Lower lobe of right lung (tissue), 2 donors: ENCODE data around the gene DYSF. TPM values are rescaled to one million over a fixed set of nuclear protein-coding genes. Genes with fewer than 3 reads are reported as not detected.

ENCODE experiments used
- ATAC-seq, 2 donors: fragments of 200-7000 bp; cut with Tn5 transposase; one replicate each; pipeline ENCODE4 v1.9.1; 2020 to 2022; ENCODE audit warnings: mild to moderate bottlenecking in 2 of 2, moderate library complexity in 2 of 2
- DNase-seq: peaks from one replicate; pipeline ENCODE4 v3.0.0-alpha.2; 2020
- H3K27ac ChIP-seq: fragments of 200-600 bp; one replicate; pipeline ENCODE4 v1.8.0; 2022
- H3K27me3 ChIP-seq: fragments of 200-600 bp; one replicate; pipeline ENCODE4 v1.8.0; 2022; ENCODE audit warnings: low read depth
- H3K36me3 ChIP-seq: fragments of 200-600 bp; one replicate; pipeline ENCODE4 v1.8.0; 2022; ENCODE audit warnings: mild to moderate bottlenecking
- H3K4me1 ChIP-seq: fragments of 200-600 bp; one replicate; pipeline ENCODE4 v1.8.0; 2022
- H3K4me3 ChIP-seq: fragments of 200-600 bp; one replicate; pipeline ENCODE4 v1.8.0; 2022; ENCODE audit warnings: mild to moderate bottlenecking
- H3K9me3 ChIP-seq: fragments of 200-600 bp; one replicate; pipeline ENCODE4 v1.8.0; 2022
- intact Hi-C: fragments of 100-400 bp; cut with DNase I; formaldehyde crosslinking; loops from one replicate; pipeline ENCODE4 v1.11.0; 2022
- total RNA-seq: library from RNA; stranded (reverse); fragmentation: NEBNext Ultra II Directional; extraction: Animal tissue kit (Norgen Biotek cat#: 25700); gene quantifications from one replicate; pipeline ENCODE4 v1.2.1, GENCODE V29; 2021
- TF ChIP-seq, protein P1 (sequence below): fragments of 200-600 bp; IDR thresholded peaks from one replicate; pipeline ENCODE4 v1.8.0; 2022; ENCODE audit warnings: antibody characterized with exemption, mild to moderate bottlenecking
- donor health status: DM: no; HTN: yes; CAD: no; lungs with severe emphysema.

The DYSF gene
- total RNA-seq, 1 donor from 2014 or later: 41.2 TPM

DNA sequence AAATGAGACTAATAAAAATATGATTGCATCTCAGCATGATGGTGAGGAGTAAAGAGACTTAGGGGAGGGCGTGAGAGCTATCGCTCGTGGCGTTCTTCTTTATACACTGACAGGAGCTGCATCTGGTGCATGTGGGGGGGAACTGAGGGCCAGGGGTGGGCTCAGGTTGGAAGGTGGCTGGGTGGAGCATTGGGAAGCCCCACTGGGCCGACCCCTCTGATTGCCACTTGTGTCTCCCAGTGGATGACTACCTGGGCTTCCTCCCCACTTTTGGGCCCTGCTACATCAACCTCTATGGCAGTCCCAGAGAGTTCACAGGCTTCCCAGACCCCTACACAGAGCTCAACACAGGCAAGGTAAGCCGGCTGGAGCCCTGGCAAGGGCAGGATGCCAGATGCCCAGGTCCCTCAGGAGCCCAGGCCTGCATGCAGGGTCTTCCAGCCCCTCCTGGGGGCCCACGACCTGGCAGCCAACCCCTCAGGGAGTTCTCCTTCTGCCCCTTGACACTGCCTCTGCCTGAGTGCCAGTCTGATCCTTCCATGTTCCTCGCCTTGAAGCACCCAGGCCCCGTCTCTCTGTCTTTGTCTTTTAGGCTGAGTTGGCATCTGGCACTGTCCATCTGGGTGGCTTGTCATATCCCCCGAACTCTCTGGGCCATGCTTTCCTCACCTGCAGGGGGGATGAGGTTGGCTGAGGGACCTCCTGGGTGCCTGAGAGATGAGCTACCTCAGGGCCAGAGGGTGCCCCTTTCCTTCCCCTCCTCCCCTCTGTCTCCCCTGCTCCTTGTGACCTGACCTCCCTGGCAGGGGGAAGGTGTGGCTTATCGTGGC, 97.7 kb downstream of the DYSF start:
- peaks cover 11% of the 10 kb centered on the region for H3K36me3 ChIP-seq
- peaks cover 2% of the 10 kb centered on the region for H3K4me1 ChIP-seq
- no peak overlapping the region for H3K4me3 ChIP-seq
- H3K27me3 ChIP-seq: peaks cover 7% of the 10 kb centered on the region
- no peaks in the 10 kb centered on the region for H3K9me3 ChIP-seq
- intact Hi-C loops: no loop called here
- H3K27ac ChIP-seq: no peak overlapping the region
- DNase-seq (peak; percentile 14), ATAC-seq (no peak)
- TF ChIP-seq, protein P1, sequence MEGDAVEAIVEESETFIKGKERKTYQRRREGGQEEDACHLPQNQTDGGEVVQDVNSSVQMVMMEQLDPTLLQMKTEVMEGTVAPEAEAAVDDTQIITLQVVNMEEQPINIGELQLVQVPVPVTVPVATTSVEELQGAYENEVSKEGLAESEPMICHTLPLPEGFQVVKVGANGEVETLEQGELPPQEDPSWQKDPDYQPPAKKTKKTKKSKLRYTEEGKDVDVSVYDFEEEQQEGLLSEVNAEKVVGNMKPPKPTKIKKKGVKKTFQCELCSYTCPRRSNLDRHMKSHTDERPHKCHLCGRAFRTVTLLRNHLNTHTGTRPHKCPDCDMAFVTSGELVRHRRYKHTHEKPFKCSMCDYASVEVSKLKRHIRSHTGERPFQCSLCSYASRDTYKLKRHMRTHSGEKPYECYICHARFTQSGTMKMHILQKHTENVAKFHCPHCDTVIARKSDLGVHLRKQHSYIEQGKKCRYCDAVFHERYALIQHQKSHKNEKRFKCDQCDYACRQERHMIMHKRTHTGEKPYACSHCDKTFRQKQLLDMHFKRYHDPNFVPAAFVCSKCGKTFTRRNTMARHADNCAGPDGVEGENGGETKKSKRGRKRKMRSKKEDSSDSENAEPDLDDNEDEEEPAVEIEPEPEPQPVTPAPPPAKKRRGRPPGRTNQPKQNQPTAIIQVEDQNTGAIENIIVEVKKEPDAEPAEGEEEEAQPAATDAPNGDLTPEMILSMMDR: no peak

DNA sequence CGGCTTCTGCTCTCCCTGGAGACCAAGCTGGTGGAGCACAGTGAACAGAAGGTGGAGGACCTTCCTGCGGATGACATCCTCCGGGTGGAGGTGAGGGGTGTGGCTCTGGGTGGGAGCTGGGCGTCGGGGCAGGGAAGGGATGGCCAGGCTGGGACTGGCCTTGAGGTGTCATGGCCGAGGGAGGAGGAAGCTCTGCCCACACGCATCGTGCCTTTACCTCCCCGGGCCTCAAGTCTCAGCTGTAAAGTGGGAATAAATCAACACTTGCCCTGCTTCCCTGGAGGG, 98.2 kb downstream of the DYSF start:
- TF ChIP-seq, protein P1: no peak
- H3K4me1 ChIP-seq: no peaks in the 10 kb centered on the region
- intact Hi-C loops: no loop called here
- DNase-seq (peak; percentile 23), ATAC-seq (no peak)
- no peaks in the 10 kb centered on the region for H3K9me3 ChIP-seq
- H3K36me3 ChIP-seq: peaks cover 11% of the 10 kb centered on the region
- peaks cover 6% of the 10 kb centered on the region for H3K27me3 ChIP-seq
- H3K27ac ChIP-seq: no peak overlapping the region
- no peak overlapping the region for H3K4me3 ChIP-seq

DNA sequence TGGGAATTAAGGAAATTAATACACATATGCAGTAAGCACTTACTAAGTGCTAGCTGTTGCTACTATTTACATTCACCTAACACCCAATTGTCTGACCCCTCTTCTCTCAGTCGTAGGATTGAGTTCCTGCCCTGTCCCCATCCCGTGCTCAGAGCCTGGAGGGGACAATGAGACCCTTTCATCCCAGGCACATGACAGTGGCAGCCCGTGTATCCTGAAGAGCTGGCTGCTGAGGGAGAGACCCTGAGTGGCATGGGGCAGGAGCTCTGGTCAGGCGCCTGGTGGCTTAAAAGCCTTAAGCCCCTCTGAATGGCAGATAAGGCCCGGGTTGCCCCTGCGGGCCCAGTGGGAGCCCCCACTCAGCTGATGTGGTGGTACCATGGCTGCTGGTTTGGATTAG, 99.0 kb downstream of the DYSF start:
- no peaks in the 10 kb centered on the region for H3K4me1 ChIP-seq
- DNase-seq: peak; percentile 17
- no peaks in the 10 kb centered on the region for H3K9me3 ChIP-seq
- peaks cover 1% of the 10 kb centered on the region for H3K27me3 ChIP-seq
- no peak for ATAC-seq
- no peak overlapping the region for H3K27ac ChIP-seq
- H3K36me3 ChIP-seq: peaks cover 11% of the 10 kb centered on the region
- no peak overlapping the region for H3K4me3 ChIP-seq
- TF ChIP-seq, protein P1: no peak
- intact Hi-C loops: no loop called here

DNA sequence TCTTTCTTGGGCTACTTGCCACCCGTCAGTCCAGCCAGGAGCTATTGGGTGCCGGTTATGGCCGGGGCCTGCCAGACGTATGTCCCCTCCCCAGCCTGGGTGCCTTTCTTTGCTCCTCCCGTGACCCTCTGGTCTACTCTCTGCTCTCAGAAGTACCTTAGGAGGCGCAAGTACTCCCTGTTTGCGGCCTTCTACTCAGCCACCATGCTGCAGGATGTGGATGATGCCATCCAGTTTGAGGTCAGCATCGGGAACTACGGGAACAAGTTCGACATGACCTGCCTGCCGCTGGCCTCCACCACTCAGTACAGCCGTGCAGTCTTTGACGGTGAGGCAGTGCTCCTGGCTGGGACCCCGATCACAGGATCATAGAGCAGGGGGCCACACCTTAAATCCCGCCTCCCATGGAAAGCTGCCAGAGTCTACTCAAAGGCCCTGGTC, 99.5 kb downstream of the DYSF start:
- Histone ChIP-seq H3K4me3 (no peak overlapping the region), H3K36me3 (peaks cover 11% of the 10 kb centered on the region), H3K4me1 (no peaks in the 10 kb centered on the region), H3K9me3 (no peaks in the 10 kb centered on the region), H3K27me3 (no peaks in the 10 kb centered on the region), H3K27ac (no peak overlapping the region)
- ATAC-seq (no peak), DNase-seq (peak; percentile 23)
- intact Hi-C loops: no loop called here
- TF ChIP-seq, protein P1: no peak

DNA sequence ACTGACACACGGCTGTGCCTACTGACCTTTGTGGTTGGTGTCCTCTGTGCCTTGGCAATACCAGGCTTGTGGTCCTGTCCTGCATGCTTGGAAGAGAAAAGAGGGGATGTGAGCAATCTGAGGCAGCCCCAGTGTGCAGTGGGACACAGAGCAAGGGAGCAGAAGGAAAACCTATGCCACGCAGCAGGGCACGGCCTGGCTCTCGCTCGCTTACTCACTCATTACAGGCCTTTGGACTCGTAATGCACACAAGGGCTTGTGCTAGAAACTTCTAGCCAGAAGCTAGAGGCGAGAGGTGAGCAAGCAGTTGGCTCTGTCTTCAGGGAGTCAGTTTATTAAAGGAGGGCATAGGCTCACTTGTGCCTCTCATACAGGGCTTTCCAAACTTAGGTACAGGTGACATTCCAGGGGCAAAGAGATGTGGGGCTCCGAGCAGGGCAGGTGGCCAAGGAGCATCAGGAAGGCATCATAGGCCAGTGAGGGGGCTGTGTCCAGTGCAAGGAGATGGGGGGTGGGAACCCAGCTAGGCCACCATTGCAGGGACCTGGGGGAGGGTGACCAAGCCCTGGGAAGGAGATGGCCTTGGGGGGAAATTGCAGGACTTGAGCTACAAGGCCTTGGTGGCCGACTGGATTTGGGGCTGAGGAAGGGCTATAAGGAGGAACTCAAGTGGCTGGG, 100.8 kb downstream of the DYSF start:
- Histone ChIP-seq H3K4me3 (no peak overlapping the region), H3K9me3 (no peaks in the 10 kb centered on the region), H3K36me3 (peaks cover 11% of the 10 kb centered on the region), H3K4me1 (no peaks in the 10 kb centered on the region), H3K27me3 (no peaks in the 10 kb centered on the region), H3K27ac (no peak overlapping the region)
- DNase-seq: peak; percentile 20
- no peak for ATAC-seq
- intact Hi-C loops: no loop called here
- TF ChIP-seq, protein P1: no peak
